ENCODE results near the gene ZDBF2.

DNA sequence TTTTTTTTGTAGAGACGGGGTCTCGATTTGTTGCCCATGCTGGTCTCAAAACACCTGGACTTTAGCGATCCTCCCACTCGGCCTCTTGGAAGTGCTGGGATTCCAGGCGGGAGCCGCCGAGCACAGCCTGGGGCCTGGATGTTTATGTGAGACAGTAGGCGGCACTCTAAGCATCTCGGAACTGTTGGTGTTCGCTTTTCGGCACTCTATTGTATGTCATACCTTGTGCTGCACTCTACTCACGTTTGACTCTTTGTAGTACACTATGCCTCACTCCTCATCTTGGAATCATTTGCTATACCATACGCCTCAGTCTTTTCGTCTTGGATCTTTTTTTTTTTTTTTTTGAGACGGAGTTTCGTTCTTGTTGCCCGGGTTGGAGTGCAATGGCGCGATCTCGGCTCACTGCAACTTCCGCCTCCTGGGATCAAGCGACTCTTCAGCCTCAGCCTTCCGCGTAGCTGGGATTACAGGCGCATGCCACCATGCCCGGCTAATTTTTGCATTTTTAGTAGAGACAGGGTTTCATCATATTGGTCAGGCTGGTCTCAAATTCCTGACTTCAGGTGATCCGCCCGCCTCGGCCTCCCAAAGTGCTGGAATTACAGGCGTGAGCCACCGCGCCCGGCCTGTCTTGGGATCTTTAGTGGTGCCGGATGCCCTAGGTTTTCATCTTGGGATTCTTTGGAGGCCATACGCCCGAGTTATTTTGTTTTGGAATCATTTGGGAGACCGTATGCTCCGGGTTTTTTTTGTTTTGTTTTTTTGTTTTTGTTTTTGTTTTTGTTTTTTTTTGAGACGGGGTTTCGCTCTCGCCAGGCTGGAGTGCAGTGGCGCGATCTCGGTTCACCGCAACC lies 24.2 kb upstream of the ZDBF2 start:
- TF ChIP-seq RARB (CRISPR knock-in tag; IDR thresholded peaks at IDR 0.05) (no peak), CSDC2 (CRISPR knock-in tag; IDR thresholded peaks at IDR 0.05) (no peak), BACH2 (CRISPR knock-in tag; IDR thresholded peaks at IDR 0.05; ENCODE audit: borderline replicate concordance) (no peak), ESRRG (CRISPR knock-in tag; IDR thresholded peaks at IDR 0.05) (no peak), CSRNP3 (CRISPR knock-in tag; IDR thresholded peaks at IDR 0.05) (no peak), ZNF8 (CRISPR knock-in tag; IDR thresholded peaks at IDR 0.05) (no peak), CREB5 (CRISPR knock-in tag; IDR thresholded peaks at IDR 0.05; ENCODE audit: low read depth) (no peak), ZFP30 (CRISPR knock-in tag; IDR thresholded peaks at IDR 0.05) (no peak), ARNTL (CRISPR knock-in tag; IDR thresholded peaks at IDR 0.05; ENCODE audit: borderline replicate concordance, low read depth) (no peak), SNAI2 (CRISPR knock-in tag; IDR thresholded peaks at IDR 0.05) (no peak)
- TF ChIP-seq, protein P1, sequence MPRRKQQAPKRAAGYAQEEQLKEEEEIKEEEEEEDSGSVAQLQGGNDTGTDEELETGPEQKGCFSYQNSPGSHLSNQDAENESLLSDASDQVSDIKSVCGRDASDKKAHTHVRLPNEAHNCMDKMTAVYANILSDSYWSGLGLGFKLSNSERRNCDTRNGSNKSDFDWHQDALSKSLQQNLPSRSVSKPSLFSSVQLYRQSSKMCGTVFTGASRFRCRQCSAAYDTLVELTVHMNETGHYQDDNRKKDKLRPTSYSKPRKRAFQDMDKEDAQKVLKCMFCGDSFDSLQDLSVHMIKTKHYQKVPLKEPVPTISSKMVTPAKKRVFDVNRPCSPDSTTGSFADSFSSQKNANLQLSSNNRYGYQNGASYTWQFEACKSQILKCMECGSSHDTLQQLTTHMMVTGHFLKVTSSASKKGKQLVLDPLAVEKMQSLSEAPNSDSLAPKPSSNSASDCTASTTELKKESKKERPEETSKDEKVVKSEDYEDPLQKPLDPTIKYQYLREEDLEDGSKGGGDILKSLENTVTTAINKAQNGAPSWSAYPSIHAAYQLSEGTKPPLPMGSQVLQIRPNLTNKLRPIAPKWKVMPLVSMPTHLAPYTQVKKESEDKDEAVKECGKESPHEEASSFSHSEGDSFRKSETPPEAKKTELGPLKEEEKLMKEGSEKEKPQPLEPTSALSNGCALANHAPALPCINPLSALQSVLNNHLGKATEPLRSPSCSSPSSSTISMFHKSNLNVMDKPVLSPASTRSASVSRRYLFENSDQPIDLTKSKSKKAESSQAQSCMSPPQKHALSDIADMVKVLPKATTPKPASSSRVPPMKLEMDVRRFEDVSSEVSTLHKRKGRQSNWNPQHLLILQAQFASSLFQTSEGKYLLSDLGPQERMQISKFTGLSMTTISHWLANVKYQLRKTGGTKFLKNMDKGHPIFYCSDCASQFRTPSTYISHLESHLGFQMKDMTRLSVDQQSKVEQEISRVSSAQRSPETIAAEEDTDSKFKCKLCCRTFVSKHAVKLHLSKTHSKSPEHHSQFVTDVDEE (CRISPR knock-in tag; IDR thresholded peaks at IDR 0.05) = no peak

All from SK-N-SH treated with all-trans-retinoic acid at 6 μM for 48 hours (cell line).